Measurements from ENCODE around the gene GCNT4. TPM values are rescaled to one million over a fixed set of nuclear protein-coding genes. Genes with fewer than 3 reads are reported as not detected.

GCNT4 gene
- total RNA-seq, 1 donor from 2014 or later: 9.0 TPM

DNA sequence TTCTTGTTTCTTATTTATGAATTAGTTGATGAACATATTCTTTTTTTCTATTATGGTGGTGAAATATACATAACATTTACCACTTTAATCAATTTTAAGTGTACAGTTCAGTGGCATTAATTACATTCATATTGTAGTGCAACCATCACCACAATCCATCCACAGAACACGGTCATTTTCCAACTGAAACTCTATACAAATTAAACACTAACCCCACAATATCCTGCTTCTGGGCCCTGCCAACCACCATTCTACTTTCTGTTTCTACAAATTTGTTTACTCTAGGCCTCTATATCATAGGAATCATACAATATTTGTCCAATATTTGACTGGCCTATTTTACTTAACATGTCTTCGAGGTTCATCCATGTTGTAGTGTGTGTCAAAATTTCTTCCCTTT is 7.3 kb downstream of the GCNT4 start:
- TF ChIP-seq CTCF (IDR thresholded peaks at IDR 0.05; ENCODE audit: insufficient read depth, low read depth, low read length) (no peak), EZH2 (IDR thresholded peaks at IDR 0.05; ENCODE audit: insufficient read depth, low read length) (no peak)
- peaks cover 50% of the 10 kb centered on the region for H3K4me1 Mint-ChIP-seq (ENCODE audit: low read depth, unreplicated experiment)
- H3K27ac Mint-ChIP-seq (ENCODE audit: unreplicated experiment): no peak overlapping the region
- Histone ChIP-seq H4K20me1 (ENCODE audit: insufficient read depth, low read length) (no peaks in the 10 kb centered on the region), H3K27me3 (ENCODE audit: insufficient read depth, low read length) (no peaks in the 10 kb centered on the region), H3K36me3 (ENCODE audit: insufficient read depth, low read length) (no peaks in the 10 kb centered on the region), H3K4me2 (ENCODE audit: low read length) (no peak overlapping the region), H3K9me3 (ENCODE audit: insufficient read depth, low read depth, low read length) (no peaks in the 10 kb centered on the region), H3K79me2 (ENCODE audit: insufficient read depth, low read length) (no peaks in the 10 kb centered on the region), H3K4me1 (ENCODE audit: insufficient read depth, low read length) (peaks cover 4% of the 10 kb centered on the region), H3K9ac (ENCODE audit: low read length) (no peak overlapping the region), H2AFZ (ENCODE audit: low read depth, low read length) (no peak overlapping the region), H3K27ac (ENCODE audit: low read depth, low read length) (no peak overlapping the region), H3K4me3 (ENCODE audit: insufficient read depth, low read depth, low read length) (no peak overlapping the region)
- DNase-seq (ENCODE audit: low read depth) (no peak), FAIRE-seq (no peak)
- H3K36me3 Mint-ChIP-seq (ENCODE audit: low read depth, unreplicated experiment): peaks cover 24% of the 10 kb centered on the region
- no peaks in the 10 kb centered on the region for H3K9me3 Mint-ChIP-seq (ENCODE audit: unreplicated experiment)
- no peak overlapping the region for H3K4me3 Mint-ChIP-seq (ENCODE audit: unreplicated experiment)
- no peaks in the 10 kb centered on the region for H3K27me3 Mint-ChIP-seq (ENCODE audit: low read depth, unreplicated experiment)

DNA sequence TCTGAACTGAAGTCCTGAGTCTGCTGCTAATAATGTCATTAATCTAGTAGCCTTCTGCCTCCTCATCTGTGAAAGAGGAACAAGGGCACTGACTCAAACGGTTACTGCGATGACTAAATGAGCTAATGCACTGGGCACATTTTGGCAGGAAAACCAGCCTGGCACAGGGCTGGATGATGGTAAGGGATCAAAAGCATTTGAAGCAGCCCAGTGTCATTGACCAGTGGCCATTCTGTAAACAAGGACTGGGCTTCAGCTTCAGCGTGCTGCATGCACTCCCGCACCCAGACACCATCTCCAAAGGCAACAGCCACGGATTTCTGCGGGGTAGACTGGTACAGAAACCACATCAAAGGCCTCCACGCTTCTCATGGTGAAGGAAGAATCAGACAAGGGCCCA is 8.0 kb downstream of the GCNT4 start:
- H3K36me3 Mint-ChIP-seq (ENCODE audit: low read depth, unreplicated experiment): peaks cover 26% of the 10 kb centered on the region
- Histone ChIP-seq H3K4me1 (ENCODE audit: insufficient read depth, low read length) (peaks cover 4% of the 10 kb centered on the region), H3K27ac (ENCODE audit: low read depth, low read length) (no peak overlapping the region), H3K36me3 (ENCODE audit: insufficient read depth, low read length) (no peaks in the 10 kb centered on the region), H3K9ac (ENCODE audit: low read length) (no peak overlapping the region), H3K4me2 (ENCODE audit: low read length) (no peak overlapping the region), H2AFZ (ENCODE audit: low read depth, low read length) (no peak overlapping the region), H3K4me3 (ENCODE audit: insufficient read depth, low read depth, low read length) (no peak overlapping the region), H3K79me2 (ENCODE audit: insufficient read depth, low read length) (no peaks in the 10 kb centered on the region), H3K27me3 (ENCODE audit: insufficient read depth, low read length) (no peaks in the 10 kb centered on the region), H3K9me3 (ENCODE audit: insufficient read depth, low read depth, low read length) (no peaks in the 10 kb centered on the region), H4K20me1 (ENCODE audit: insufficient read depth, low read length) (no peaks in the 10 kb centered on the region)
- FAIRE-seq: no peak
- H3K4me3 Mint-ChIP-seq (ENCODE audit: unreplicated experiment): no peak overlapping the region
- H3K27me3 Mint-ChIP-seq (ENCODE audit: low read depth, unreplicated experiment): no peaks in the 10 kb centered on the region
- peaks cover 47% of the 10 kb centered on the region for H3K4me1 Mint-ChIP-seq (ENCODE audit: low read depth, unreplicated experiment)
- DNase-seq (ENCODE audit: low read depth): peak; percentile 23
- TF ChIP-seq EZH2 (IDR thresholded peaks at IDR 0.05; ENCODE audit: insufficient read depth, low read length): no peak
- TF ChIP-seq CTCF (IDR thresholded peaks at IDR 0.05; ENCODE audit: insufficient read depth, low read depth, low read length): no peak
- no peaks in the 10 kb centered on the region for H3K9me3 Mint-ChIP-seq (ENCODE audit: unreplicated experiment)
- H3K27ac Mint-ChIP-seq (ENCODE audit: unreplicated experiment): peak overlapping the region; percentile 55

GRCh38 chr5:75043633-75044264 is 8.6 kb downstream of the GCNT4 start:
- Histone ChIP-seq H4K20me1 (ENCODE audit: insufficient read depth, low read length) (no peaks in the 10 kb centered on the region), H3K27me3 (ENCODE audit: insufficient read depth, low read length) (no peaks in the 10 kb centered on the region), H3K4me3 (ENCODE audit: insufficient read depth, low read depth, low read length) (no peak overlapping the region), H3K36me3 (ENCODE audit: insufficient read depth, low read length) (no peaks in the 10 kb centered on the region), H3K4me2 (ENCODE audit: low read length) (no peak overlapping the region), H3K4me1 (ENCODE audit: insufficient read depth, low read length) (peaks cover 4% of the 10 kb centered on the region), H3K9me3 (ENCODE audit: insufficient read depth, low read depth, low read length) (no peaks in the 10 kb centered on the region), H3K79me2 (ENCODE audit: insufficient read depth, low read length) (no peaks in the 10 kb centered on the region), H2AFZ (ENCODE audit: low read depth, low read length) (no peak overlapping the region), H3K9ac (ENCODE audit: low read length) (no peak overlapping the region), H3K27ac (ENCODE audit: low read depth, low read length) (no peak overlapping the region)
- no peaks in the 10 kb centered on the region for H3K9me3 Mint-ChIP-seq (ENCODE audit: unreplicated experiment)
- peaks cover 28% of the 10 kb centered on the region for H3K36me3 Mint-ChIP-seq (ENCODE audit: low read depth, unreplicated experiment)
- no peak overlapping the region for H3K27ac Mint-ChIP-seq (ENCODE audit: unreplicated experiment)
- DNase-seq (ENCODE audit: low read depth) (no peak), FAIRE-seq (no peak)
- TF ChIP-seq EZH2 (IDR thresholded peaks at IDR 0.05; ENCODE audit: insufficient read depth, low read length) (no peak), CTCF (IDR thresholded peaks at IDR 0.05; ENCODE audit: insufficient read depth, low read depth, low read length) (no peak)
- peaks cover 41% of the 10 kb centered on the region for H3K4me1 Mint-ChIP-seq (ENCODE audit: low read depth, unreplicated experiment)
- H3K4me3 Mint-ChIP-seq (ENCODE audit: unreplicated experiment): no peak overlapping the region
- no peaks in the 10 kb centered on the region for H3K27me3 Mint-ChIP-seq (ENCODE audit: low read depth, unreplicated experiment)

Data from astrocyte (in vitro differentiated cells and primary cell).